HG03354 (cell line): Measurements from ENCODE around the gene OR2AK2.

Experiments used
- ATAC-seq: cut with Tn5 transposase; IDR thresholded peaks from one replicate; pipeline ENCODE4 v1.9.1; 2021; ENCODE audit warnings: mild to moderate bottlenecking; ENCODE audit not compliant: unreplicated experiment, poor library complexity, severe bottlenecking

Gene OR2AK2

GRCh38 chr1:248015803-248016202 lies 50.8 kb downstream of the OR2AK2 start:
- ATAC-seq = no peak
